Measurements from ENCODE around the gene SDHB.

Gene SDHB

GRCh38 chr1:17033481-17033880 is 20.4 kb downstream of the SDHB start:
- Histone ChIP-seq H3K4me3 (ENCODE audit: low read length, poor library complexity, severe bottlenecking) (no peak overlapping the region), H3K4me1 (ENCODE audit: insufficient read depth, low read length, poor library complexity, severe bottlenecking) (no peaks in the 10 kb centered on the region), H3K9me3 (ENCODE audit: insufficient read depth, low read depth, low read length) (no peaks in the 10 kb centered on the region), H3F3A (ENCODE audit: low read depth) (no peaks in the 10 kb centered on the region), H3K9ac (ENCODE audit: low read depth, low read length, poor library complexity, severe bottlenecking) (no peak overlapping the region), H3K4me2 (ENCODE audit: low read depth, low read length, poor library complexity, severe bottlenecking) (no peak overlapping the region), H2AFZ (ENCODE audit: low read length) (no peak overlapping the region), H3K36me3 (ENCODE audit: insufficient read depth, low read length) (peaks cover 59% of the 10 kb centered on the region; the same call in 1 of the 2 replicates), H4K20me1 (ENCODE audit: insufficient read depth, low read length, poor library complexity, severe bottlenecking) (no peaks in the 10 kb centered on the region), H3K79me2 (ENCODE audit: insufficient read depth, low read length) (no peaks in the 10 kb centered on the region; the same call in 1 of the 2 replicates), H3K27me3 (ENCODE audit: insufficient read depth, low read length, poor library complexity, severe bottlenecking) (no peaks in the 10 kb centered on the region), H3K9me2 (replicated peaks; ENCODE audit: low read depth, low read length) (no peaks in the 10 kb centered on the region)
- TF ChIP-seq EZH2phosphoT487 (IDR thresholded peaks at IDR 0.05; ENCODE audit: borderline replicate concordance) (no peak), CTCF (conservative IDR thresholded peaks at IDR 0.05; ENCODE audit: low read length) (no peak)

GRCh38 chr1:17032741-17033140 is 21.1 kb downstream of the SDHB start:
- Histone ChIP-seq H3K79me2 (ENCODE audit: insufficient read depth, low read length) (no peaks in the 10 kb centered on the region; the same call in 1 of the 2 replicates), H4K20me1 (ENCODE audit: insufficient read depth, low read length, poor library complexity, severe bottlenecking) (no peaks in the 10 kb centered on the region), H3K27me3 (ENCODE audit: insufficient read depth, low read length, poor library complexity, severe bottlenecking) (no peaks in the 10 kb centered on the region), H3K4me2 (ENCODE audit: low read depth, low read length, poor library complexity, severe bottlenecking) (no peak overlapping the region), H3K9me3 (ENCODE audit: insufficient read depth, low read depth, low read length) (no peaks in the 10 kb centered on the region), H3K4me1 (ENCODE audit: insufficient read depth, low read length, poor library complexity, severe bottlenecking) (no peaks in the 10 kb centered on the region), H3K36me3 (ENCODE audit: insufficient read depth, low read length) (peaks cover 60% of the 10 kb centered on the region; the same call in 1 of the 2 replicates), H3K9ac (ENCODE audit: low read depth, low read length, poor library complexity, severe bottlenecking) (no peak overlapping the region), H3K9me2 (replicated peaks; ENCODE audit: low read depth, low read length) (no peaks in the 10 kb centered on the region), H3F3A (ENCODE audit: low read depth) (no peaks in the 10 kb centered on the region), H3K4me3 (ENCODE audit: low read length, poor library complexity, severe bottlenecking) (no peak overlapping the region), H2AFZ (ENCODE audit: low read length) (no peak overlapping the region)
- no peak for TF ChIP-seq EZH2phosphoT487 (IDR thresholded peaks at IDR 0.05; ENCODE audit: borderline replicate concordance)
- no peak for TF ChIP-seq CTCF (conservative IDR thresholded peaks at IDR 0.05; ENCODE audit: low read length)

GRCh38 chr1:17031436-17031835 is 22.4 kb downstream of the SDHB start:
- no peaks in the 10 kb centered on the region; the same call in 1 of the 2 replicates for H3K79me2 ChIP-seq (ENCODE audit: insufficient read depth, low read length)
- no peaks in the 10 kb centered on the region for H3F3A ChIP-seq (ENCODE audit: low read depth)
- H3K4me3 ChIP-seq (ENCODE audit: low read length, poor library complexity, severe bottlenecking), result no peak overlapping the region
- no peak overlapping the region for H3K9ac ChIP-seq (ENCODE audit: low read depth, low read length, poor library complexity, severe bottlenecking)
- peaks cover 73% of the 10 kb centered on the region; the same call in 1 of the 2 replicates for H3K36me3 ChIP-seq (ENCODE audit: insufficient read depth, low read length)
- no peak for TF ChIP-seq CTCF (conservative IDR thresholded peaks at IDR 0.05; ENCODE audit: low read length)
- TF ChIP-seq EZH2phosphoT487 (IDR thresholded peaks at IDR 0.05; ENCODE audit: borderline replicate concordance), result no peak
- H2AFZ ChIP-seq (ENCODE audit: low read length), result no peak overlapping the region
- no peaks in the 10 kb centered on the region for H3K27me3 ChIP-seq (ENCODE audit: insufficient read depth, low read length, poor library complexity, severe bottlenecking)
- no peaks in the 10 kb centered on the region for H3K9me3 ChIP-seq (ENCODE audit: insufficient read depth, low read depth, low read length)
- H3K4me1 ChIP-seq (ENCODE audit: insufficient read depth, low read length, poor library complexity, severe bottlenecking), result no peaks in the 10 kb centered on the region
- H3K9me2 ChIP-seq (replicated peaks; ENCODE audit: low read depth, low read length), result no peaks in the 10 kb centered on the region
- H3K4me2 ChIP-seq (ENCODE audit: low read depth, low read length, poor library complexity, severe bottlenecking), result no peak overlapping the region
- no peaks in the 10 kb centered on the region for H4K20me1 ChIP-seq (ENCODE audit: insufficient read depth, low read length, poor library complexity, severe bottlenecking)
